ENCODE data around the gene EXOC3L4.

EXOC3L4 gene

DNA sequence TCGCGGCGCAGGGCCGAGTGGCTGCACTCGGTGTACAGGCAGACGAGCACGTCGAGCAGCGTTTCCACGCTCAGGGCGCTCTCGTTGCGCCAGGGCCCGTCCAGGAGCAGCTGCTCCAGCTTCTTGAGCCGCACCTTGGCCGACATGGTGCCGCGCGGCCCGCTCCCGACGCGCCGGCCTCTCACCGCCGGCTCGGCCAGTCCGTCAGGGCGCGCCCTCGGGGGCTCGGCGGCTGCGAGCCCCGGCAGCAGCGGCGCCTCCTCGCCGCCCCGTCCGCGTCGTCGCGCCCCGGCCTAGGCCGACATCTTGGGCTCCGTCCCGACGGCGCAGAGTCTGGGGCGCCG lies 37.5 kb upstream of the EXOC3L4 start:
- no peak for DNase-seq (ENCODE audit: low read depth in 1 of 2, low spot score in 1 of 2)
- H3K4me3 ChIP-seq (replicated peaks; ENCODE audit: insufficient read depth, low read length) = 0 out of 2 replicates have a peak overlapping the region, but pooled peaks have one; percentile 10
- no peak overlapping the region for H3K27ac ChIP-seq (replicated peaks)
- TF ChIP-seq POLR2AphosphoS5 (IDR thresholded peaks at IDR 0.05; ENCODE audit: low read depth) (no peak), SPI1 (IDR thresholded peaks at IDR 0.05; ENCODE audit: borderline replicate concordance, low read depth) (no peak), GABPA (IDR thresholded peaks at IDR 0.05; ENCODE audit: low read depth) (no peak)
- TF ChIP-seq, protein P1, sequence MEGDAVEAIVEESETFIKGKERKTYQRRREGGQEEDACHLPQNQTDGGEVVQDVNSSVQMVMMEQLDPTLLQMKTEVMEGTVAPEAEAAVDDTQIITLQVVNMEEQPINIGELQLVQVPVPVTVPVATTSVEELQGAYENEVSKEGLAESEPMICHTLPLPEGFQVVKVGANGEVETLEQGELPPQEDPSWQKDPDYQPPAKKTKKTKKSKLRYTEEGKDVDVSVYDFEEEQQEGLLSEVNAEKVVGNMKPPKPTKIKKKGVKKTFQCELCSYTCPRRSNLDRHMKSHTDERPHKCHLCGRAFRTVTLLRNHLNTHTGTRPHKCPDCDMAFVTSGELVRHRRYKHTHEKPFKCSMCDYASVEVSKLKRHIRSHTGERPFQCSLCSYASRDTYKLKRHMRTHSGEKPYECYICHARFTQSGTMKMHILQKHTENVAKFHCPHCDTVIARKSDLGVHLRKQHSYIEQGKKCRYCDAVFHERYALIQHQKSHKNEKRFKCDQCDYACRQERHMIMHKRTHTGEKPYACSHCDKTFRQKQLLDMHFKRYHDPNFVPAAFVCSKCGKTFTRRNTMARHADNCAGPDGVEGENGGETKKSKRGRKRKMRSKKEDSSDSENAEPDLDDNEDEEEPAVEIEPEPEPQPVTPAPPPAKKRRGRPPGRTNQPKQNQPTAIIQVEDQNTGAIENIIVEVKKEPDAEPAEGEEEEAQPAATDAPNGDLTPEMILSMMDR (IDR thresholded peaks at IDR 0.05; ENCODE audit: insufficient read depth, low read length) = no peak
- TF ChIP-seq, protein P2, sequence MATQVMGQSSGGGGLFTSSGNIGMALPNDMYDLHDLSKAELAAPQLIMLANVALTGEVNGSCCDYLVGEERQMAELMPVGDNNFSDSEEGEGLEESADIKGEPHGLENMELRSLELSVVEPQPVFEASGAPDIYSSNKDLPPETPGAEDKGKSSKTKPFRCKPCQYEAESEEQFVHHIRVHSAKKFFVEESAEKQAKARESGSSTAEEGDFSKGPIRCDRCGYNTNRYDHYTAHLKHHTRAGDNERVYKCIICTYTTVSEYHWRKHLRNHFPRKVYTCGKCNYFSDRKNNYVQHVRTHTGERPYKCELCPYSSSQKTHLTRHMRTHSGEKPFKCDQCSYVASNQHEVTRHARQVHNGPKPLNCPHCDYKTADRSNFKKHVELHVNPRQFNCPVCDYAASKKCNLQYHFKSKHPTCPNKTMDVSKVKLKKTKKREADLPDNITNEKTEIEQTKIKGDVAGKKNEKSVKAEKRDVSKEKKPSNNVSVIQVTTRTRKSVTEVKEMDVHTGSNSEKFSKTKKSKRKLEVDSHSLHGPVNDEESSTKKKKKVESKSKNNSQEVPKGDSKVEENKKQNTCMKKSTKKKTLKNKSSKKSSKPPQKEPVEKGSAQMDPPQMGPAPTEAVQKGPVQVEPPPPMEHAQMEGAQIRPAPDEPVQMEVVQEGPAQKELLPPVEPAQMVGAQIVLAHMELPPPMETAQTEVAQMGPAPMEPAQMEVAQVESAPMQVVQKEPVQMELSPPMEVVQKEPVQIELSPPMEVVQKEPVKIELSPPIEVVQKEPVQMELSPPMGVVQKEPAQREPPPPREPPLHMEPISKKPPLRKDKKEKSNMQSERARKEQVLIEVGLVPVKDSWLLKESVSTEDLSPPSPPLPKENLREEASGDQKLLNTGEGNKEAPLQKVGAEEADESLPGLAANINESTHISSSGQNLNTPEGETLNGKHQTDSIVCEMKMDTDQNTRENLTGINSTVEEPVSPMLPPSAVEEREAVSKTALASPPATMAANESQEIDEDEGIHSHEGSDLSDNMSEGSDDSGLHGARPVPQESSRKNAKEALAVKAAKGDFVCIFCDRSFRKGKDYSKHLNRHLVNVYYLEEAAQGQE (IDR thresholded peaks at IDR 0.05; ENCODE audit: insufficient replicate concordance, low read depth) = no peak
- peaks cover 36% of the 10 kb centered on the region for H3K27me3 ChIP-seq (ENCODE audit: insufficient read depth, poor library complexity, severe bottlenecking)

DNA sequence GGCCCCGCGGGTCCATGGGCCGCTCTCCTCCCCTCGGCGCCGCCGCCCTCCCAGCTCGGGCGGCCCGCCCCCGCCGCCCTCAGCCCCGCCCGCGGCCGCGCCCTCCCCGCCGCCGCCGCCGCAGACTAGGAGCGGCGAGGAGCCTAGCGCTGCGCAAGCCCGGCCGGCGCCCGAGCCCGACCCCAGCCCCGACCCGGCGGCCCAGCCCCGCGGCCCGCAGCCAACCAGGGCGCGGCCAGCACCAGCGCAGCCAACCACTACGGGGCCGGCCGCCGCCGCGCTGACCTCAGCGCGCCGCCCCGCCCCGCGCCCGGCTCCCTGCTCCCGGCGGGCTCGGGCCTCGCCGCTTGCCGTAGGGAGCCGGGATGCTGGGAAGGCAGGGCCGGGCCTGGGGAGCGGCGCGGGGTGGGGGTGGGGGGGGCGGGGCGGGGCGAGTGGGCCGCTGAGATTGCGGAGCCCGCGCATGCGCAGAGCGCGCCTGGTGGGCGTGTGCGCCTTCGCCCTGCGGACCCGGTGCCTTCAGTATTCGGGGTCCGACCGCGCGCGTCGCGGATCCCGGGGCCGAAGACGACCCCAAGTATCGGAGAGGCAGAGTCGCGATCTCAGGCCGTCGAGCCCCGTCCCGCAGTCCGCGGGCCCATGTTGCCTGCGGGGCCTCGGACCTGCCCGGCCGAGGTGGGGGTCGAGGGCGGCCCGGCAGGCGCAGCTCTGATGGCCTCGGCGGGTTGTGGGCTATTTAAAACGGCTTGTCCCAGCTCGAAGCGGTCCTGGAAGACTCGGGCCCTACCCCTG lies 37.0 kb upstream of the EXOC3L4 start, which contains the start of gene CDC42BPB:
Gene CDC42BPB (minus strand): TSS at position 178 of the 792 bp plus-strand sequence. CDS start 376 bp downstream, outside the sequence.
- Histone ChIP-seq H3K27me3 (ENCODE audit: insufficient read depth, poor library complexity, severe bottlenecking) (peaks cover 36% of the 10 kb centered on the region), H3K4me3 (replicated peaks; ENCODE audit: insufficient read depth, low read length) (peak within 1 kb of the TSS; percentile 23; the same call in 1 of the 2 replicates), H3K27ac (replicated peaks) (no peak within 1 kb of the TSS)
- TF ChIP-seq, protein P1 (IDR thresholded peaks at IDR 0.05; ENCODE audit: insufficient read depth, low read length) = no peak
- TF ChIP-seq SPI1 (IDR thresholded peaks at IDR 0.05; ENCODE audit: borderline replicate concordance, low read depth) (no peak), GABPA (IDR thresholded peaks at IDR 0.05; ENCODE audit: low read depth) (no peak), POLR2AphosphoS5 (IDR thresholded peaks at IDR 0.05; ENCODE audit: low read depth) (no peak)
- TF ChIP-seq, protein P2 (IDR thresholded peaks at IDR 0.05; ENCODE audit: insufficient replicate concordance, low read depth) = no peak
- DNase-seq (ENCODE audit: low read depth in 1 of 2, low spot score in 1 of 2) = no peak

DNA sequence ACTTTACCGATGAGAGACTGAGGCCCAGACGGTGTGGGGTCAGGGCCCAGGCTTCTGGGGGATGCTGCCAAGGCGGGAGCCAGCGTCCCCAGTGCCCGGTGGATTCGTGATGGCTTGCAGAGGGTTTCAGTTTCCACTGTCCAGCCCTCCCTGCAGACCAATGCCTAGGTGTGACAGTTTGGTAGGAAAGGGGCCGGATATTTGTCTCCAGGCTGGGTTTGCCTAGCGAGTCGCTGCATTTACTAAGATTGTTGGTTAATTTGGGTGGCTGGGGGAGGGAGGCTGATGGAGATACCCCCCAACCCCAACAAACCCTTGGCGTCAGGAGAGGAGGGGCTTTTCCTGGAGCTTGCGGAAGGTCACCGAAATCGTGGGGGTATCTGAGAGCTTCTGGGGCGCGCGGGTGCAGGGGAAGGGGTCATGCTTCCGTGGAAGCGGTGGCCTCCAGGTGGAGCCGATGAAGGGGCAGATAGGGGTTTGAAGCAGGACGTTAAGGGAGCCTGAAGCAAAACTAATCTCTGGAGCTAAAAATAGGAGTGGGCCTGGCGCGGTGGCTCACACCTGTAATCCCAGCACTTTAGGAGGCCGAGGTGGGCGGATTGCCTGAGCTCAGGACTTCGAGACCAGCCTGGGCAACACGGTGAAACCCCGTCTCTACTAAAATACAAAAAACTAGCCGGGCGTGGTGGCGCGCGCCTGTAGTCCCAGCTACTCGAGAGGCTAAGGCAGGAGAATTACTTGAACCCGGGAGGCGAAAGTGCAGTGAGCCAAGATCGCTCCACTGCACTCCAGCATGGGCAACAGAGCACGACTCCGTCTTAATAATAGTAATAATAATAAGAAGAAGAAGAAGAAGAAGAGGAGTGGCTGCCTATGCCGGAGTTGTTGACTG lies 36.1 kb upstream of the EXOC3L4 start:
- no peak overlapping the region for H3K27ac ChIP-seq (replicated peaks)
- TF ChIP-seq, protein P2 (IDR thresholded peaks at IDR 0.05; ENCODE audit: insufficient replicate concordance, low read depth) = no peak
- TF ChIP-seq GABPA (IDR thresholded peaks at IDR 0.05; ENCODE audit: low read depth) (no peak), POLR2AphosphoS5 (IDR thresholded peaks at IDR 0.05; ENCODE audit: low read depth) (no peak), SPI1 (IDR thresholded peaks at IDR 0.05; ENCODE audit: borderline replicate concordance, low read depth) (no peak)
- TF ChIP-seq, protein P1 (IDR thresholded peaks at IDR 0.05; ENCODE audit: insufficient read depth, low read length) = no peak
- DNase-seq (ENCODE audit: low read depth in 1 of 2, low spot score in 1 of 2) = no peak
- H3K27me3 ChIP-seq (ENCODE audit: insufficient read depth, poor library complexity, severe bottlenecking) = peaks cover 41% of the 10 kb centered on the region
- H3K4me3 ChIP-seq (replicated peaks; ENCODE audit: insufficient read depth, low read length) = no peak overlapping the region

Measured in HL-60 (cell line).